NCI-H510A (cell line): ENCODE measurements around the gene MEGF11.

ENCODE experiments used
- DNase-seq: peaks from one replicate; lab custom pipeline; 2025; lab: John Stamatoyannopoulos, UW

MEGF11 gene

GRCh38 chr15:66112388-66112787, 141.2 kb downstream of the MEGF11 start:
- no peak for DNase-seq

DNA sequence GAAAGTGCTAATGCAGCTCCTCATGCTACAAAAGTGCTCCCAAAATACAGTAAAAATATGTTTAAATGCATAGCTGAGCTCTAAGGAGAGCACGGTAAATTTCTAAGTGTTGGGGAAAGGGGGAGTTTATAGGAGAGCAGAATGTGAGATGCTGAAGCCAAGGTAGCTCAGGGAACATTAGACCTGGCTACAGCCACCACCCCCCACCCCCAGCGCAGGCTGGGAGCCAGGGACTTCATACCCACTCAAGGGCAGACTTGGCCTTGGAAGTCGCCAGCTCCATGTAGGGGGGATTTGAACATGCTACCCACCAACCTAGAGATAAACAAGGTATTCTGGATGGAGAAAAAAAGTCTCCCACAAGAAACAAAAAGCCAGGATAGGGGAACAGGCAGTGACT, 142.2 kb downstream of the MEGF11 start:
- DNase-seq = no peak

GRCh38 chr15:66110864-66111263, 142.7 kb downstream of the MEGF11 start:
- DNase-seq = no peak

GRCh38 chr15:66109826-66110225, 143.7 kb downstream of the MEGF11 start:
- DNase-seq = no peak

DNA sequence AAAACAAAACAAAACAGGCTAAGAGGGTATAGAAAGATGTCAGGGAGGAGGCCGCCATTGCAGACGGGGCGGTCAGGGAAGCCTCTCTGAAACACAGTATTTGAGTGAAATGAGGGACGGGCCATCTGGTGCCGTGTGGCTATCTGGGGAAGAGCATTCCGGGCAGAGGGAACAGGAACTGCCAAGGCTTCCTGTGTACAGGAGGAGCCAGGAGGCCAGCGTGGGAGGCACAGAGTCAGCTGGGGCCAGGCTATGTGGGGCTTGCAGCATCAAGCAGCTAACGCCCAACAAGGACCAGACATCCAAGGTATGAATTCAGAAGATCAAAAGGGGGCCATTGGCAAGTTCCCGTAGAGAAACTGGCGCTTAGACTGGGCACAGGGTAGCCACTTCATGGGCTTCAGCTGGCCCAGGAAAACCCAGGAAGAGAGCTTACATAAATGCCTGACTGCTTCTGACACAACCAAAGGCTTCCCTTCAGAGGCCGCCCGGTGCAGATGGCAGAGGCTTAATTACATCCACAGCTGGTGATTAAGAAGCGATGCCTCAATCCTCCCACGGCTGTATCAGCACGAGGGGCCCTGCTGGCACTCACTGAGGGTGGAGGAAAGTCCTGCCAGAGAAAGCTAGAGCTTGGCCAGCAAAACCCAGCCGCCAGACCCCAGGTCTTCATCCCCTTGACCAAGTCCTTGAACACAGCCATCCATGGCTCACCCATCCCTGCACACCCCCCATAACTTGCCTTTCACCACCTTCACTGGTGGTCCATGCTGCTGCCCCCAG, 144.9 kb downstream of the MEGF11 start:
- no peak for DNase-seq

DNA sequence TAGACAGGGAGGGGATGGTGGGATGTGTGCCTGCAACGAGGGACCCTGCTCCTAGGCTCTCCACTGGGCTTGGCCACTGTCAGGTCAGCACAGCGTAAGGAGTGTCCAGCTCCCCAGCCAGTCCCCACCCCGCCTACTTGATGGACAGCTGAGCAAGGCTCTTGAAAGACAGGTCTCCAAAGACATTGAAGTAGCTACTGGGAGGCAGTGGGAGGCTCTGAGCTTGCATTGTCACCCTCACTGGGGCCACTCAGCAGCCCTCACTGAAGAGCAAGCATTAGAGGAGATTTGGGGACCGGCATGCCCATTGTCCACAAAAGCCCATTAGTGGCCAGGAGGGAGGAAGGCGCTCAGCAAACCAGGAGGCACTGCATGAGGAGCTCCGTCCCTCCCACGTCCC, 146.5 kb downstream of the MEGF11 start:
- no peak for DNase-seq

GRCh38 chr15:66105286-66106265, 148.0 kb downstream of the MEGF11 start:
- DNase-seq = no peak

DNA sequence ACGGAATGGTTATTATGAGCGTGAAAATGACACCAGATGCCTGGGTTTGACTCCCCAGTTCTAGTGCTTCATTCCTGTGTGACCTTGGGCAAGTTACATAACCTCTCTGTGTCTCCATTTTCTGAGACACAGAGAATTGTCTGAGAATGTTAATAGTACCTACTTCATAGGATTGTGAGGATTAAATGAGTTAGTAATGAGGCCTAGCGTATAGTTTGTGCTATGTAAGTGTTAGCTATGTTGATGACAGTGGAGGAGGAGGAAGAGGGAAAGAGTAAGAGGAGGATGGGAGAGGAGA, 150.3 kb downstream of the MEGF11 start:
- no peak for DNase-seq

DNA sequence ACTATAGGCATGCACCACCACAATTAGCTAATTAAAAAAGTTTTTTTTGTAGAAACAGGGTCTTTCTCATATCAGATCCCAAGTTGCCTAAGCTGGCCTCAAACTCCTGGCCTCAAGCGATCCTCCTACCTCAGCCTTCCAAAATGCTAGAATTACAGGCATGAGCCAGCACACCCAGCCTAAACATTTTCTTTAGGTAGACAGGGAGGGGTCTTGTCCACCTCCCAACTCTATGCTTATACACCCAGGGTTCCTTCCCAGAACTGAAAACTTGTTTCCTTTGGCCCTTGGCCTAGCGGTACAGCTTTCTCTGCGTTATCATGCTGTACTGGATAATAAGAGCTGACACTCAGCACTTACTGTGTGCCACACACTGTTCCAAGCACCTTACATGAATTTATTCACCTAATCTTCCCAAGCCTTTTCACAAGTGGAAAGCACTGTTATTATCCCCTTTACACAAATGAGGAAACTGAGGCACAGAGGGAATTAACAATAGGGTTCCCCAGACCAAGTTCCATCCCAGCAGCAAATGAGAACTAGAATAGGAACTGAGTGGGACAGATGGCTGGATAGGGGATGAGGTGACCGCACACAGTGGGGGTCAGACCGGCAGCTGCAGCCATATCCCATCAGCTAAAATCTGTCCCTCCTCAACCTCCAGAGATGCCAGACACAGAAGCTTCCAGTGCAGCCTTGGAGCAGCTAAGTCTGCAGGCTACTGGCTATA, 150.8 kb downstream of the MEGF11 start:
- DNase-seq = no peak

GRCh38 chr15:66101715-66102395, 151.7 kb downstream of the MEGF11 start:
- DNase-seq = no peak

- DNase-seq = no peak
Observed at GRCh38 chr15:66100761-66101160, 152.8 kb downstream of the MEGF11 start.

- DNase-seq = no peak
Observed at GRCh38 chr15:66099950-66100671, 153.4 kb downstream of the MEGF11 start.

- DNase-seq = no peak
Observed at GRCh38 chr15:66098022-66098363, 155.6 kb downstream of the MEGF11 start.

GRCh38 chr15:66097151-66098021, 156.2 kb downstream of the MEGF11 start:
- no peak for DNase-seq

DNA sequence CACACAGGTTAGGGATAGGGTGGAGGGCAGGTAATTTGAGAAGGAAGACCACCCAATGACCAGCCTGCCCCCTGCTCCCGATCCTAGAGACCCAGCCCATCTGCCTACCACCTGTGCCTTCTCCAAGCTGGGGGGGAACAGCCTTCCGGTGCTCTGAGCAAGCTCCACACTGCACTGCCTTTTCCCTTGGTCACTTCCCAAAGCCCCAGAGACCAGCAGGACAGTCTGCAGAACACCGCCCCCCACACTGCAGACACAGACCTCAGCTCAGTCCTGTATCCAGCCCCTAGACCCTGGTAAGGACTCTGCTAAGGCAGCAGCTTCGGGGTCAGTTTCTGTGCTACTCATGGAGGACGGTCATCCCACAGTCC, 156.9 kb downstream of the MEGF11 start:
- DNase-seq = no peak

GRCh38 chr15:66095871-66096687, 157.5 kb downstream of the MEGF11 start:
- no peak for DNase-seq

DNA sequence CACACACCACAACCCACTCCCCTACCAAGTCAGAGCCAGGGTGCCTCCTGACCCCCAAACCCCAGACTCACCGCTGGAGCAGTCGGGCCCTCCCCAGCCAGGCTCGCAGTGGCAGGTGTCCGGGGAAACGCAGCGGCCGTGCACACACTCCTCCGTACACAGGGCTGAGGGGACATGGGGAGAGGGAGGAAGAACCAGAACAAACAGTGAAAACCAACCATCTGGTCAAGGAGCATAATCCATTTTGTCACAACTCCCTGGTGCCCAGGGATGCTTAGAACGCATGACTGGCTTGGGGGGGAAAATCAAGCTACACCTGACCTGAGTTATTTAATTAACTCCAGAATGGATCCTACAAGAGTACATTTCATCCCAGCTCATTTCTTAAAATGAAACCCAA, 159.2 kb downstream of the MEGF11 start:
- DNase-seq = no peak

DNA sequence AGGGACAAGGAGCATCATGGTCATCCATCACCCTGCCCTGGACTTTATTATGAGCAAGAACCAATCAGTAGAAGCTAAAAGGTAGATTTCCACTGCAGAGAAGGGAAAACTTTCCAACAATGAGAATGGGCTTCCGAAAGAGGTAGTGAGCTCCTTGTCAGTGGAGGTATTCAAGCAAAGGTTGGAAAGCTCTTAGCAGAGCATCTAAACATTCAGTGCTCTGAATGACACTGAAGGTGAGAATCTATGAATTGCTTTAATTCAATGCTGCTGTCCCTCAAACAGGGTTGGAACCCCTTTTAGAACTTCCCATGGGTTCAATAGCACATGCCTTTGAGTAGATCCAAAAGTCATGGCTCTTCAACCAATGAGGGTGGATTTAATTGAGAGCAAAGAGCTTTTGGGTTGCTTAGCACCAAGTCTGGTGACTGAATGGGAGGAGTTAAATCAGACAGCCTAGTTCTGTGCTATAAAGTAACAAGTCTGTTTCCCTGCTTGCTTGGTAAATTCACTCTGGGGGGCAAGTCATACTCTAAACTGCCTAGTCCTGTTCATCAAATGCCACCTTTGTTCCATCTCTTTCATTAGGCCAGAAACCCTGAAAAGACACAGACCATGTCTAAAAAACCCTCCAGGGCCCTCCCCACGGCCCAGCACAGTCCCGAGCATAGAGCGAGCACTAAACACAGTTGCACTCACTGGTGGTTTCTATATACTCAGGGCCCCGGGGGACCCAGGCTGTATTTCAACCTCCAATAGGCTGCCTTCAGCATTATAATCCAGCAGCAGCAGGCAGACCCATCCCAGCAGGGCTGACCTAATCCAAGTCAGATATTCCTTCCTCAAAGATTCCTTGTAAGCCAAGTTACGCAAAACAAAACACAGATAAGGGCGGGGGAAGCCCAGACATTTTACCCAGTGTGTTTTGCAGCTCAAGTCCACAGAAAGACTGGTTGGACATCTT, 161.2 kb downstream of the MEGF11 start:
- no peak for DNase-seq
